Esophagus squamous epithelium (tissue), 4 donors: ENCODE measurements around the gene ZFYVE28.

Experiments
- CTCF ChIP-seq, 6 experiments: fragments of 450-650 bp in 4 of 6; fragments of 200-600 bp in 2 of 6; sonication (generic) in 2 of 6; IDR thresholded peaks; one replicate each; pipeline ENCODE4 v1.5.1; 2016 to 2019; ENCODE audit warnings: antibody characterized with exemption in 6 of 6, mild to moderate bottlenecking in 4 of 6, moderate library complexity in 4 of 6
- POLR2A ChIP-seq, 4 donors: fragments of 450-650 bp; IDR thresholded peaks; one replicate each; pipeline ENCODE4 v1.6.1; 2017; ENCODE audit warnings: antibody characterized with exemption in 4 of 4, mild to moderate bottlenecking in 4 of 4, moderate library complexity in 3 of 4

DNA sequence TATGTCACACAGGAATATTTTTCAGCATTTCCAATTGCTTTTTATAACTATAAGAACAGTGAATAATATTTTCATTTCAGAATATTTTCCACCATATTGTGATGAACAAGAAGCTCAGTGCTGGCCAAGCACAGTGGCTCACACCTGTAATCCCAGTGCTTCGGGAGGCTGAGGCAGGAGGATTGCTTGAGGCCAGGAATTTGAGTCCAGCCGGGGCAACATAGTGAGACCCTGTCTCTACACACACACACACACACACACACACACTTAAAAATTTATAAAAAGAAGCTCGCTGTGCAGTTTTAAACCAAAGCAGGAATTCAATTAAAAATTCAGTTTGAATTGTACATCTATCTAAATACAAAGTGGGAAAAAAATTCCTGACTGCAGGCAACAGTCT lies 3.2 kb downstream of the ZFYVE28 start:
- TF ChIP-seq CTCF (IDR thresholded peaks at IDR 0.05), result no peak
- TF ChIP-seq POLR2A (IDR thresholded peaks at IDR 0.05), result no peak
